Kidney (tissue), 14 donors: ENCODE measurements around the gene AOPEP. TPM values are rescaled to one million over a fixed set of nuclear protein-coding genes. Genes with fewer than 3 reads are reported as not detected.

Source experiments
- DNase-seq, 5 donors: peaks; one replicate each; pipeline ENCODE4 v3.0.0-alpha.2; 2013 to 2020
- FAIRE-seq: peaks from 2 replicates; lab custom pipeline; 2012; peaks lifted over from hg19 to GRCh38; lab: Jason Lieb, UNC
- H3K27ac ChIP-seq, 2 donors: one replicate each; pipeline ENCODE4 v1.7.0; 2013; ENCODE audit warnings: low read depth in 2 of 2, low read length in 2 of 2, inconsistent platforms in 1 of 2
- H3K27me3 ChIP-seq: one replicate; pipeline ENCODE4 v1.7.1; 2013; ENCODE audit warnings: low read length, inconsistent platforms; ENCODE audit not compliant: control insufficient read depth, insufficient read depth
- H3K36me3 ChIP-seq, 3 donors: one replicate each; pipeline versions ENCODE4 v1.7.0 to v1.7.1; 2013; ENCODE audit warnings: low read length in 3 of 3, control low read depth in 1 of 3, inconsistent platforms in 1 of 3; ENCODE audit not compliant: insufficient read depth in 3 of 3, control insufficient read depth in 2 of 3
- H3K4me1 ChIP-seq, 3 donors: one replicate each; pipeline versions ENCODE4 v1.7.0 to v1.7.1; 2013; ENCODE audit warnings: low read length in 3 of 3, inconsistent platforms in 1 of 3, low read depth in 1 of 3; ENCODE audit not compliant: control insufficient read depth in 2 of 3, insufficient read depth in 2 of 3
- H3K4me3 ChIP-seq, 3 donors: one replicate each; pipeline versions ENCODE4 v1.7.0 to v1.8.1; 2013; ENCODE audit warnings: low read length in 3 of 3, control low read depth in 1 of 3, inconsistent platforms in 1 of 3
- H3K9ac ChIP-seq, 3 donors: one replicate each; pipeline versions ENCODE4 v1.7.0 to v1.7.1; 2013; ENCODE audit warnings: low read length in 3 of 3, control low read depth in 1 of 3, inconsistent platforms in 1 of 3
- H3K9me3 ChIP-seq, 3 donors: one replicate each; pipeline versions ENCODE4 v1.7.0 to v1.7.1; 2013; ENCODE audit warnings: low read length in 3 of 3, control low read depth in 1 of 3, inconsistent platforms in 1 of 3; ENCODE audit not compliant: control insufficient read depth in 2 of 3, insufficient read depth in 1 of 3
- intact Hi-C: fragments of 100-400 bp; cut with DNase I; formaldehyde crosslinking; loops from one replicate; pipeline ENCODE4 v1.11.1; 2022
- polyA plus RNA-seq: library from polyadenylated mRNA; stranded (reverse); fragments of 350-450 nt; fragmentation: Illumina TruSeq; extraction: RNeasy Lipid Tissue Mini Kit (QIAGEN cat#74804); gene quantifications from one replicate; pipeline ENCODE4 v1.2.3, GENCODE V29; 2014; ENCODE audit warnings: low read depth, low replicate concordance; ENCODE audit not compliant: insufficient read depth
- total RNA-seq: library from RNA; stranded (reverse); fragmentation: NEBNext Ultra II Directional; extraction: Animal tissue kit (Norgen Biotek cat#: 25700); gene quantifications from one replicate; pipeline ENCODE4 v1.2.1, GENCODE V29; 2021
- TF ChIP-seq, protein P1 (sequence below): IDR thresholded peaks from 3 replicates; pipeline ENCODE4 v1.5.1; 2012; ENCODE audit warnings: mild to moderate bottlenecking, moderate library complexity, borderline replicate concordance; ENCODE audit not compliant: insufficient read depth; ENCODE audit errors: extremely low read depth
- donor health status: control.
- donor health status: control.
- donor health status: control.
- donor health status: control.
- donor health status: control.
- donor health status: DM: yes; HTN: yes; CAD: no.
- donor health status: Normal renal cell carcinoma (clear cell type).

The AOPEP gene
- total and polyA plus RNA-seq, 2 donors from 2014 or later, result 52.2 to 119 TPM

DNA sequence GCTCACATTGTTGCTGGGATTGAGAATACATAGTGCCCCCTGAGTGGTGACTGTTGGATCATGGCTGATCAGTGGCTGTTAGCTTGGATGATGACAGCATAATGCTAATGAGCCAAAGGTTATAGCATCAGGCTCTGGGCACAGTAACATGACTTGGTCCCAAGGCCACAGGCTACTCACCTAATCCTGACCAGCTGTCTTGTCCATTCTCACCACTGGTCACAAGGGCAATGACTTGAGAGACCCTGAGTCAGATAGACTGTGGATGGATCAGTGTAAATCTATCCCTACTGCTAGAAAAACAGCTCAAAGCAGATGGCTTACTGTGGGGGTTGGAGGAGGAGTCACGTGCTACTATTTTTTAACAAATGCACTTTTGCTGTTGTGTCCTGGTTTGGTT lies 74.7 kb downstream of the AOPEP start:
- Histone ChIP-seq H3K27me3 (no peaks in the 10 kb centered on the region), H3K9ac (no peak overlapping the region), H3K27ac (peak overlapping the region in 1 of 2 donors; percentile 16), H3K4me3 (no peak overlapping the region), H3K9me3 (no peaks in the 10 kb centered on the region), H3K36me3 (peaks cover 0 to 7% (median 2%) of the 10 kb centered on the region in 3 donors), H3K4me1 (peaks cover 7 to 28% (median 9%) of the 10 kb centered on the region in 3 donors)
- no peak for FAIRE-seq
- TF ChIP-seq, protein P1, sequence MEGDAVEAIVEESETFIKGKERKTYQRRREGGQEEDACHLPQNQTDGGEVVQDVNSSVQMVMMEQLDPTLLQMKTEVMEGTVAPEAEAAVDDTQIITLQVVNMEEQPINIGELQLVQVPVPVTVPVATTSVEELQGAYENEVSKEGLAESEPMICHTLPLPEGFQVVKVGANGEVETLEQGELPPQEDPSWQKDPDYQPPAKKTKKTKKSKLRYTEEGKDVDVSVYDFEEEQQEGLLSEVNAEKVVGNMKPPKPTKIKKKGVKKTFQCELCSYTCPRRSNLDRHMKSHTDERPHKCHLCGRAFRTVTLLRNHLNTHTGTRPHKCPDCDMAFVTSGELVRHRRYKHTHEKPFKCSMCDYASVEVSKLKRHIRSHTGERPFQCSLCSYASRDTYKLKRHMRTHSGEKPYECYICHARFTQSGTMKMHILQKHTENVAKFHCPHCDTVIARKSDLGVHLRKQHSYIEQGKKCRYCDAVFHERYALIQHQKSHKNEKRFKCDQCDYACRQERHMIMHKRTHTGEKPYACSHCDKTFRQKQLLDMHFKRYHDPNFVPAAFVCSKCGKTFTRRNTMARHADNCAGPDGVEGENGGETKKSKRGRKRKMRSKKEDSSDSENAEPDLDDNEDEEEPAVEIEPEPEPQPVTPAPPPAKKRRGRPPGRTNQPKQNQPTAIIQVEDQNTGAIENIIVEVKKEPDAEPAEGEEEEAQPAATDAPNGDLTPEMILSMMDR, result no peak
- no peak for DNase-seq
- intact Hi-C loops, result no loop called here

DNA sequence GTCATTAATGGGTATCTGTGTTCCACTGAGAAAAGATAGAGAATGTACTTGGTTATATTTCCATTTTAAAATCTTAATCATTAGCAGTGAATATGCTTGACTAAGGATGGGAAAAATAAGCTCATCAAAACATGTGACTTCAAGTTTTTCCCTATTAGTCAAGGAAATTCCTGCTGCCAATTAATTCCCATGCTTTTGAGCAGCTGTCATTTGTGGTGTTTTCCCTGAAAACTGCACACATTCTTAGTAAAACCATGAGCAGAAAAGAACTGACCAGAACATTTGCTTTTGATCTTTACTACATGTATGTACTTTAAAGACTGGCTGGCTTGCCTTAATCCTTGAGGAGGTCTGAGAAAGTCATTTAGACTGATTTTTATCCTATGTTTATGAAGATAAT lies 75.2 kb downstream of the AOPEP start:
- TF ChIP-seq, protein P1, result no peak
- peaks cover 9 to 32% (median 9%) of the 10 kb centered on the region in 3 donors for H3K4me1 ChIP-seq
- no peak overlapping the region for H3K4me3 ChIP-seq
- intact Hi-C loops, result no loop called here
- DNase-seq (no peak), FAIRE-seq (no peak)
- H3K9ac ChIP-seq, result no peak overlapping the region
- peaks cover 0 to 7% (median 2%) of the 10 kb centered on the region in 3 donors for H3K36me3 ChIP-seq
- H3K9me3 ChIP-seq, result no peaks in the 10 kb centered on the region
- H3K27me3 ChIP-seq, result no peaks in the 10 kb centered on the region
- H3K27ac ChIP-seq, result no peak overlapping the region

DNA sequence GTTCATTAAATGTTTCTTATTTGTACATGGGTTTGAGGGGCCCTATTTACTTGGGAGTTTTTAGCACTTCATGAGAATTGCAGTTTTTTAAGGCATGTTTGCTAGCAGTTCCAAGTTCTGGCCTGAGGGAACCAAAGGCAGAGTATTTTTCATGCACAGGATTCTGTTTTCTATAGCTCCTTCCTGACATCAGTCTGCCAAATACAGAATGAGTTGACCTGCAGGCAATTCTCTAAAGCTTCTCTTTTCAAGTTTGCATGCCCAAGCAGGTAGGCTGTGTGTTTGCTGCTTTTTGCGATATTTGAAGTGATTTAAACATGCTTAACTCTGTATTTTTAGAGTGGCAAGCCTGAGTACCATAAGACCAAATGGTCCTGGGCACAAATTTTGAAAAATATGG lies 75.8 kb downstream of the AOPEP start:
- Histone ChIP-seq H3K9me3 (no peaks in the 10 kb centered on the region), H3K36me3 (peaks cover 0 to 7% (median 2%) of the 10 kb centered on the region in 3 donors), H3K27me3 (no peaks in the 10 kb centered on the region), H3K4me1 (peaks cover 9 to 33% (median 12%) of the 10 kb centered on the region in 3 donors), H3K9ac (no peak overlapping the region), H3K4me3 (no peak overlapping the region), H3K27ac (no peak overlapping the region)
- TF ChIP-seq, protein P1, result no peak
- DNase-seq, result no peak
- intact Hi-C loops, result no loop called here
- FAIRE-seq, result no peak

DNA sequence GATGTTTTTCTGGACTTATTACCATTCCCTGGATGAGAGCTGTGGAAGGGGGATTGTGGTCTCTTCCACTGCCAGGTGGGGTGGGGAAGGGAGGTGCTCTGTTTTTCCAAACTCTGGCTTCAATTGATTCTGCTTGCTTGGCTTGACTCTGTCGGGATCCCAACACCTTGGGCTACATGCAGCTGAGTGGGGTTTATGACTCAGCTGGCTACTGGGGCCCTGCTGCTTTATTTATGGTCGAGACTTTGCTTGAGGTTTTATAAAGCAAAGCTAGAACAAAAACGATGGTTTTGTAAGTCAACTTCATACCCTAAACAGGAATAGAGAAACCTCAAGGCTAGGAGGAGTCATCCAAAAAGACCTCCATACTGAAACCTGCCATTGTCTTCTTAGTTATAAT lies 76.3 kb downstream of the AOPEP start:
- peaks cover 0 to 7% (median 2%) of the 10 kb centered on the region in 3 donors for H3K36me3 ChIP-seq
- DNase-seq (no peak), FAIRE-seq (no peak)
- H3K27me3 ChIP-seq, result no peaks in the 10 kb centered on the region
- no peak overlapping the region for H3K27ac ChIP-seq
- H3K9me3 ChIP-seq, result no peaks in the 10 kb centered on the region
- H3K9ac ChIP-seq, result no peak overlapping the region
- intact Hi-C loops, result no loop called here
- peaks cover 9 to 33% (median 16%) of the 10 kb centered on the region in 3 donors for H3K4me1 ChIP-seq
- TF ChIP-seq, protein P1, result no peak
- no peak overlapping the region for H3K4me3 ChIP-seq
